H9 (cell line): ENCODE results near the gene SPINT4. TPM values are rescaled to one million over a fixed set of nuclear protein-coding genes. Genes with fewer than 3 reads are reported as not detected.
A peak's percentile ranks its signal among the peaks of the same experiment; 100 is the strongest.

Experiments
- DNase-seq: peaks from one replicate; pipeline ENCODE4 v3.0.0-alpha.2; 2017
- H2AFZ ChIP-seq: one replicate; pipeline ENCODE4 v1.6.1; 2013; ENCODE audit warnings: mild to moderate bottlenecking, low read length, control low read depth, moderate library complexity
- H2AK5ac ChIP-seq: 2 replicates; pipeline ENCODE4 v1.6.1; 2013; ENCODE audit warnings: low read length, control low read depth, mixed read lengths; ENCODE audit not compliant: insufficient read length
- H2BK120ac ChIP-seq: one replicate; pipeline ENCODE4 v1.6.1; 2013; ENCODE audit warnings: low read depth, mild to moderate bottlenecking, low read length, control low read depth, inconsistent platforms; ENCODE audit not compliant: poor library complexity, severe bottlenecking
- H2BK12ac ChIP-seq: 2 replicates; pipeline ENCODE4 v1.6.1; 2013; ENCODE audit warnings: low read length, control low read depth, mixed read lengths, low read depth; ENCODE audit not compliant: insufficient read length
- H2BK15ac ChIP-seq: 2 replicates; pipeline ENCODE4 v1.6.1; 2013; ENCODE audit warnings: low read depth, low read length, control low read depth
- H2BK20ac ChIP-seq: one replicate; pipeline ENCODE4 v1.6.1; 2013; ENCODE audit warnings: low read depth, mild to moderate bottlenecking, low read length, control low read depth, inconsistent platforms; ENCODE audit not compliant: poor library complexity, severe bottlenecking
- H2BK5ac ChIP-seq: 2 replicates; pipeline ENCODE4 v1.6.1; 2013; ENCODE audit warnings: low read length, control low read depth, mixed read lengths; ENCODE audit not compliant: insufficient read length
- H3K14ac ChIP-seq: 2 replicates; pipeline ENCODE4 v1.6.1; 2013; ENCODE audit warnings: low read length, control low read depth; ENCODE audit not compliant: insufficient read depth
- H3K18ac ChIP-seq: 2 replicates; pipeline ENCODE4 v1.6.1; 2013; ENCODE audit warnings: low read depth, mild to moderate bottlenecking, mixed read lengths, low read length, control low read depth; ENCODE audit not compliant: insufficient read length
- H3K23ac ChIP-seq: 2 replicates; pipeline ENCODE4 v1.6.1; 2013; ENCODE audit warnings: low read length, control low read depth, mixed read lengths, low read depth; ENCODE audit not compliant: insufficient read length
- H3K23me2 ChIP-seq: 2 replicates; pipeline ENCODE4 v1.6.1; 2013; ENCODE audit warnings: low read depth, mild to moderate bottlenecking, mixed read lengths, low read length, control low read depth; ENCODE audit not compliant: insufficient read length, poor library complexity, severe bottlenecking
- H3K27ac ChIP-seq: 2 replicates; pipeline ENCODE4 v1.5.1; 2013; ENCODE audit warnings: low read length, control low read depth, mixed read lengths, low read depth; ENCODE audit not compliant: insufficient read length
- H3K27me3 ChIP-seq: 2 replicates; pipeline ENCODE4 v1.6.1; 2013; ENCODE audit warnings: low read length, control low read depth, inconsistent platforms; ENCODE audit not compliant: insufficient read depth
- H3K4ac ChIP-seq: 2 replicates; pipeline ENCODE4 v1.6.1; 2013; ENCODE audit warnings: low read depth, mild to moderate bottlenecking, control low read depth, inconsistent platforms, low read length, moderate library complexity
- H3K4me1 ChIP-seq: 2 replicates; pipeline ENCODE4 v1.6.1; 2013; ENCODE audit warnings: low read length, control low read depth, inconsistent platforms; ENCODE audit not compliant: insufficient read depth
- H3K4me2 ChIP-seq: 2 replicates; pipeline ENCODE4 v1.6.1; 2013; ENCODE audit warnings: low read length, control low read depth, mixed read lengths; ENCODE audit not compliant: insufficient read length, insufficient read depth
- H3K56ac ChIP-seq: 2 replicates; pipeline ENCODE4 v1.6.1; 2013; ENCODE audit warnings: low read depth, mild to moderate bottlenecking, mixed read lengths, low read length, control low read depth; ENCODE audit not compliant: insufficient read length
- H3K79me1 ChIP-seq: 2 replicates; pipeline ENCODE4 v1.6.1; 2013; ENCODE audit warnings: low read depth, mild to moderate bottlenecking, moderate library complexity, low read length, control low read depth, inconsistent platforms; ENCODE audit not compliant: insufficient read depth, poor library complexity, severe bottlenecking
- H3K79me2 ChIP-seq: 2 replicates; pipeline ENCODE4 v1.6.1; 2013; ENCODE audit warnings: low read length, control low read depth, inconsistent platforms; ENCODE audit not compliant: insufficient read depth
- H3K9ac ChIP-seq: 2 replicates; pipeline ENCODE4 v1.6.1; 2013; ENCODE audit warnings: low read length, control low read depth, mixed read lengths; ENCODE audit not compliant: insufficient read length; ENCODE audit errors: extremely low read depth
- H3K9me3 ChIP-seq: one replicate; pipeline ENCODE4 v1.6.1; 2013; ENCODE audit warnings: low read depth, low read length, inconsistent platforms; ENCODE audit not compliant: control insufficient read depth
- H3T11ph ChIP-seq: one replicate; pipeline ENCODE4 v1.6.1; 2013; ENCODE audit warnings: mild to moderate bottlenecking, low read length, control low read depth, inconsistent platforms
- H4K20me1 ChIP-seq: one replicate; pipeline ENCODE4 v1.6.1; 2013; ENCODE audit not compliant: control insufficient read depth, insufficient read length, insufficient read depth
- H4K5ac ChIP-seq: 2 replicates; pipeline ENCODE4 v1.6.1; 2013; ENCODE audit warnings: low read depth, mild to moderate bottlenecking, mixed read lengths, low read length, control low read depth; ENCODE audit not compliant: insufficient read length
- H4K8ac ChIP-seq: replicated peaks from 2 replicates; pipeline ENCODE4 v1.6.1; 2013; ENCODE audit warnings: low read length, control low read depth, mixed read lengths, low read depth; ENCODE audit not compliant: insufficient read length
- H4K91ac ChIP-seq: 2 replicates; pipeline ENCODE4 v1.6.1; 2013; ENCODE audit warnings: low read depth, mild to moderate bottlenecking, moderate library complexity, mixed read lengths, low read length, control low read depth; ENCODE audit not compliant: insufficient read length
- H3K27ac Mint-ChIP-seq, 3 experiments: 2 replicates in 2 of 3; 3 replicates in 1 of 3; pipeline ENCODE4 v1.8.0; 2020 to 2021; ENCODE audit warnings: mixed read lengths in 3 of 3, mild to moderate bottlenecking in 1 of 3, moderate library complexity in 1 of 3
- H3K27me3 Mint-ChIP-seq: 2 replicates; pipeline ENCODE4 v1.8.0; 2021; ENCODE audit warnings: low read depth, mild to moderate bottlenecking, moderate library complexity, mixed read lengths
- H3K36me3 Mint-ChIP-seq, 3 experiments: 2 replicates in 2 of 3; 3 replicates in 1 of 3; pipeline ENCODE4 v1.8.0; 2020 to 2021; ENCODE audit warnings: low read depth in 3 of 3, mixed read lengths in 3 of 3; ENCODE audit not compliant: insufficient read depth in 1 of 3
- H3K4me1 Mint-ChIP-seq, 2 experiments: 2 replicates each; pipeline ENCODE4 v1.8.0; 2020; ENCODE audit warnings: mixed read lengths in 2 of 2
- H3K4me3 Mint-ChIP-seq, 2 experiments: 2 replicates in 1 of 2; 3 replicates in 1 of 2; pipeline ENCODE4 v1.8.0; 2020 to 2021; ENCODE audit warnings: mild to moderate bottlenecking in 2 of 2, mixed read lengths in 2 of 2, moderate library complexity in 1 of 2
- H3K9me3 Mint-ChIP-seq, 2 experiments: 2 replicates in 1 of 2; 3 replicates in 1 of 2; pipeline ENCODE4 v1.8.0; 2020; ENCODE audit warnings: mild to moderate bottlenecking in 2 of 2, mixed read lengths in 2 of 2, moderate library complexity in 1 of 2
- CTCF ChIP-seq: fragments of 200-600 bp; sonication (generic); conservative IDR thresholded peaks from 3 replicates; pipeline ENCODE4 v1.8.0; 2021; ENCODE audit warnings: antibody characterized with exemption, mild to moderate bottlenecking
- WGBS: extraction: QIAGEN DNeasy Blood & Tissue Kit; methylation state at CpG from one replicate; pipeline ENCODE4 v1.1.7; 2013; ENCODE audit warnings: missing lambda C conversion rate, low lambda C conversion rate, mixed read lengths; ENCODE audit not compliant: insufficient read length; ENCODE audit errors: extremely low coverage; 5-methylcytosine and 5-hydroxymethylcytosine counted together
- total RNA-seq: library from RNA; stranded (reverse); gene quantifications from 2 replicates; pipeline ENCODE4 v1.2.1, GENCODE V29; 2021

SPINT4 gene
- total RNA-seq, 1 experiment from 2014 or later: not detected

GRCh38 chr20:45765307-45765875 is 43.2 kb downstream of the SPINT4 start:
- H3T11ph ChIP-seq: no peak overlapping the region
- peak overlapping the region; percentile 32 to 61; a peak in 2 of 5 replicates for H3K4me3 Mint-ChIP-seq
- H2AK5ac ChIP-seq: no peak overlapping the region
- TF ChIP-seq CTCF: no peak
- H3K18ac ChIP-seq: peak overlapping the region; percentile 49
- H3K4me1 ChIP-seq: peaks cover 5% of the 10 kb centered on the region; the same call in 1 of the 2 replicates
- H2BK5ac ChIP-seq: no peak overlapping the region
- peaks cover 0 to 15% (median 10%) of the 10 kb centered on the region in 3 experiments; a peak in 5 of 7 replicates for H3K36me3 Mint-ChIP-seq
- no CpG with 5 or more reads among the region's 4 CpGs for WGBS
- no peak overlapping the region for H4K8ac ChIP-seq
- no peaks in the 10 kb centered on the region for H3K9me3 ChIP-seq
- no peak overlapping the region for H3K4ac ChIP-seq
- H2BK120ac ChIP-seq: peak overlapping the region; percentile 19
- H3K4me1 Mint-ChIP-seq: peaks cover 7 to 9% of the 10 kb centered on the region in 2 experiments
- H3K27me3 ChIP-seq: no peaks in the 10 kb centered on the region
- H3K79me2 ChIP-seq: no peaks in the 10 kb centered on the region
- H3K56ac ChIP-seq: no peak overlapping the region
- H3K27ac ChIP-seq: peak overlapping the region; percentile 98
- no peak overlapping the region; the same call in 1 of the 2 replicates for H3K14ac ChIP-seq
- no peaks in the 10 kb centered on the region for H4K20me1 ChIP-seq
- H3K23ac ChIP-seq: no peak overlapping the region
- H2BK12ac ChIP-seq: no peak overlapping the region
- H3K27me3 Mint-ChIP-seq: no peaks in the 10 kb centered on the region; the same call in 1 of the 2 replicates
- H3K4me2 ChIP-seq: peak overlapping the region; percentile 17
- H3K27ac Mint-ChIP-seq: peak overlapping the region in 2 of 3 experiments; percentile 78 to 85; a peak in 4 of 7 replicates
- H3K23me2 ChIP-seq: no peaks in the 10 kb centered on the region
- H4K5ac ChIP-seq: no peak overlapping the region
- H2BK20ac ChIP-seq: no peak overlapping the region
- peak overlapping the region; percentile 59 for H2AFZ ChIP-seq
- H2BK15ac ChIP-seq: no peak overlapping the region
- H3K9me3 Mint-ChIP-seq: peaks cover 0 to 14% of the 10 kb centered on the region in 2 experiments; a peak in 3 of 5 replicates
- H4K91ac ChIP-seq: no peak overlapping the region
- no peaks in the 10 kb centered on the region for H3K79me1 ChIP-seq
- DNase-seq: no peak
- H3K9ac ChIP-seq: no peak overlapping the region
